H4 (cell line): Measurements from ENCODE around the gene VAMP5. TPM values are rescaled to one million over a fixed set of nuclear protein-coding genes. Genes with fewer than 3 reads are reported as not detected.
"Not testable (repeated sequence)": the region's sequence is repeated elsewhere in the genome, so short reads cannot be mapped to it uniquely, and the experiment has no call there.

Experiments
- DNase-seq: peaks from one replicate; pipeline ENCODE4 v3.0.0-alpha.2; 2015; ENCODE audit warnings: low spot score
- total RNA-seq: library from RNA; depleted of rRNA; stranded (reverse); fragments of >200 nt; shearing (Covaris generic); gene quantifications from 2 replicates; pipeline ENCODE4 v1.2.3, GENCODE V29; 2014; rRNA removed

VAMP5 gene
- total RNA-seq, result 0.77 and 1.8 TPM in 2 replicates

GRCh38 chr2:85584354-85584856, at the start of gene VAMP5:
Gene VAMP5 (plus strand): TSS chr2:85584431. CDS start chr2:85584491, 60 bp downstream.
- no peak for DNase-seq

DNA sequence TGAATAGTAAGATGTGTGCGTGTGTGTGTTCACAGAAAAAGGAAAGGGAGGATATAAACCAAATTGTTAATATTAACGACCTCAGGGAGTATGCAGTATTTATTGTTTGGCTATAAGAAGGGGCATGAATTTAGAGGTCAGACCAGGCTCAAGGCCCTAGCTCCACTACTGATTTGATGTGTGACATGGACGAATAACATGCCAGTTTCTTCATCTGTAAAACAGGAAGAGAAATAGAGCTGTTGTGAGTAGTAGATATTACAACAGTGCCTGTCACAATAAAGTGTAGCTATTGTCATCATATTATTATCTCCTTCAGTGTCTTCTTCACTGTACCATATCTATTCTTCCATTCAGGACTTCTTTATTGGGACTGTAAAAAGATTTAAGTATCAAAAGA, 49.4 kb upstream of the VAMP5 start:
- no peak for DNase-seq

GRCh38 chr2:85536479-85536878, 47.8 kb upstream of the VAMP5 start:
- peak; percentile 49 for DNase-seq

GRCh38 chr2:85537600-85538506, 46.4 kb upstream of the VAMP5 start:
- DNase-seq, result peak; percentile 39

DNA sequence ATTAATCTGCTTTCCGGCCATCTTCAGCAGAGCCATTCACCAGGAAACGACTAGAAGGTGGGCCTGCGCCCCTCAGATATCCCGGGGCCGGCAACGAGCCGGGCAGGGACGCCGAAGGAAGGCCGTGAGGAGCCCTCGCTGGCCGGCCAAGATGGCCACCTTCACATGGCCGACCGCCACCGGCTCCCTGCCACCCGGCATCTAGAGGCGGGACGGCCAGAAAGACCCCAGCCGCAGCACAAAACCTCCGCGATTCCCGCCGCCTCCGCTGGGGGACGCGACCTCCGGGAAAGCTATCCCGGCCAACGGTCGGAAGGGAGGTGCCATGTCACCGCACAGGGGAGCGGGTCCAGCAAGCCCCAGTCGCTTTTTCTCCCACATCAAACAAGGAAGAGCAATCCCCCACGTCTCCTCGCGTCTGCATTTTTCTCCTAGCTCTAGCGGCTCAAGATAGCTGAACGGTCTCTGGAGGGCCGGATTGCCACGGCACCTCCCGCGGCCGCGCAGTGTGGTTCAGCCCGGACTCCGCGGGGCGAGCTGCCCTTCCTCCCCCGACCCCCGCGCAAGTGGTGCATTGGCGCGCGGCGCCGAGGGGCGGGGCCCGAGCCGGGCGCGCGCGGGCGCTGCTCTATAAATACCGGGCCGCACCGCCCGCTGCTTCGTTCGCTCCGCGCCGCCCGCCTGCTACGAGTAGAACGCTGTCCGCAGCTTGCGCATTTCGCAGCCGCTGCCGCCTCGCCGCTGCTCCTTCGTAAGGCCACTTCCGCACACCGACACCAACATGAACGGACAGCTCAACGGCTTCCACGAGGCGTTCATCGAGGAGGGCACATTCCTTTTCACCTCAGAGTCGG, 45.5 kb upstream of the VAMP5 start, which contains the start of gene MAT2A:
MAT2A (plus strand) TSS at position 662 of the 854 bp plus-strand sequence; CDS start at position 782, 120 bp downstream.
- DNase-seq, result peak; percentile 90

DNA sequence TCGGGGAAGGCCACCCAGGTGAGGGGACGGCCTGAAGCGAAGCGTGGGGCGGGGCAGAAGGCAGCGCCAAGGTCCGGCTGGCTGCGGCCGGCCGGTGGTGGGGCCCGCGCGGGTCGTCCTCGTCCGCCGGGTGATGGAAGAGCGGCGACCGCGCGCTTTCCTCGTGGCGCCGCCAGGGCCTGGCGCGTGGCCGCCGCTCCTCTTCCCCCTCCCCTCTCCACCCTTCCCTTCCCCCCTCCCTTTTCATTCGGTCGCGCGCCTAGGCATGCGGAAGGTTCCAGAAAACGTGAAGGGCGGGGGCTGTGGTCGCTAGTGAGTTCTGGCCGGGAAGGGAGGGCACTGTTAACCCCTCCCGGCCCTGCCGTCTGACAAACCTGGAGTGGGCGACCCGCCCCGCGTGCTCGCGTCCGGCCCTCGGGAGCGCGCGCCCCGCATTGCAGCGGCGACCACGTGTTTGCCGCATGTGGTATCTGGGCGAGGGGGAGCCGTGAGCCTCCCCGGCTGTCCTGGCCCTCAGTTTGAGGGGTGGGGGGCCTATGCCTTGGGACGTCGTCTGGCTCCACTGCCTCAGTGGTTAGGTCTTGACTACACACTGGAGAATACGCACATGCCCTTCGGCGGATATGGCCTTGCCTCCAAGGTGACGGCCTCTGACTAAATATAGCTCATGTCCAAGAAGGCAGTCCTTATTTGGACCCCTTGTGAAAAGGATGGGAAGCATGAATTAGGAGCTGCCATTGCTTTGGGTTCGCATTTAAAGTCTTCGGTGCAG, 44.7 kb upstream of the VAMP5 start:
- DNase-seq, result peak; percentile 68

DNA sequence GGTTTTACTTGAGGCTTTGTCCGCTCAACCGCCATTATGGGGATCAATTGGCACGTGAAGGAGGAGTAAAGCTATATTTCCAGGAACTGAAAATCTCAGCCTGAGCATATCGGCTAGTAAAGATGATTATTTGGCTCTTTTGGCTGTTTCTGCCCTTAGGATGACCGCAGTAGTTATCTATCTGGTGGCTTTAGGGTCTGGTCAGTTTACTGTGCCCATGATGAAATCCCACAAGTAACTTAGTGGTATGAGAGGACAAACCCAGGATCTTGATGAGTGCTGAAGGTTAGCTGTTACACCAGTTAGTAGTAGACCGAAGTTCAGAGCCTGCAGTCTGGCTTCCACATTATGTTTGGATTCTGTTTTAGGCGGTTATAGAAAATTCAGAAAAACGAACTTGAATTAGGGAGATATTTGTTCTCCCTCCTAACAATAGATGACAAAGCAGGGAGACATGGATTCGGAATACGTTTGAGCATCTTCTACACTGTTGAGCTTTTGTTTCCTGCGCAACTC, 44.0 kb upstream of the VAMP5 start:
- no peak for DNase-seq

- DNase-seq, result no peak
These were observed 43.0 kb upstream of the VAMP5 start for GRCh38 chr2:85541262-85541661.

DNA sequence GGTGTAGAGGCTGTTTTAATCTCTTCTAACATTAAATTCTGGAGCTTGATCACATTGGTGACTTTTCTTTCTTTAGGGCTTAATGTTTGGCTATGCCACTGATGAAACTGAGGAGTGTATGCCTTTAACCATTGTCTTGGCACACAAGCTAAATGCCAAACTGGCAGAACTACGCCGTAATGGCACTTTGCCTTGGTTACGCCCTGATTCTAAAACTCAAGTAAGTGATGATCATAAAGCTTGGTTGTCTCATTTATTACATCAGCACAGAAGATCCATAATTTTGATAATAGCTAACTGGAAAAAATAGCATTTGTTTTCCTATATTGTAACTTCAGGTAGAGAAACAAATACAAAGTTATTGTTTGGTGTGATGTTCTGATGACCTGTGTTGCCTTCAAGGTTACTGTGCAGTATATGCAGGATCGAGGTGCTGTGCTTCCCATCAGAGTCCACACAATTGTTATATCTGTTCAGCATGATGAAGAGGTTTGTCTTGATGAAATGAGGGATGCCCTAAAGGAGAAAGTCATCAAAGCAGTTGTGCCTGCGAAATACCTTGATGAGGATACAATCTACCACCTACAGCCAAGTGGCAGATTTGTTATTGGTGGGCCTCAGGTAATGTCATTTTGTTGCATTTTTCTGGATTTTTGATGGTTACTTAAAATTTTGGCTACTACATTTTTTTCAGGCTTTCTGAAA, 42.3 kb upstream of the VAMP5 start:
- DNase-seq, result no peak

DNA sequence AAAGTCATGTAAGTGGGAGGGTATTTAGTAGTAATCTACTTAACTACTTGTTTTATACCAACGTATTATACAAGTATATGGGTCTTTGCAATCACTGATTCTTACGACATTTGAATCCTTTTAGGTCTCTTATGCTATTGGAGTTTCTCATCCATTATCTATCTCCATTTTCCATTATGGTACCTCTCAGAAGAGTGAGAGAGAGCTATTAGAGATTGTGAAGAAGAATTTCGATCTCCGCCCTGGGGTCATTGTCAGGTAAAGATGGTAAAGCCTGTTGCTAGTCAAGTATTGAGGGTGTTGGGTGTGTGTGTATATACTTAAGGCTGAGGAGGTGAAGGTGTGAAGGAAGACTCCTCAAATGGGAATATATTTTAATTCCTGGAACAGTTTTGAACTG, 41.5 kb upstream of the VAMP5 start:
- no peak for DNase-seq

DNA sequence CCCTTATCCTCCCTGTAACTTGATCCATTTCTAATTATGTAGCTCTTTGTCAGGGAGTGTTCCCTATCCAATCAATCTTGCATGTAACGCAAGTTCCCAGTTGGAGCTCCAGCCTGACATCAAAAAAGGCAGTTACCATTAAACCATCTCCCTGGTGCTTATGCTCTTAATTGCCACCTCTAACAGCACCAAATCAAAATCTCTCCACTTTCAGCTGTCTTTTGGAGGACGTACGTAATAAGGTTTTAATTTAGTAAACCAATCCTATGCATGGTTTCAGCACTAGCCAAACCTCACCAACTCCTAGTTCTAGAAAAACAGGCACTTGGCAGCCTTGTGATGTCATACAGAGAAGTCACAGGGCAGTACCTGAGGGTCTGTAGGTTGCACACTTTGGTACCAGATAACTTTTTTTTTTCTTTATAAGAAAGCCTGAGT, 40.0 kb upstream of the VAMP5 start:
- not testable (repeated sequence) for DNase-seq

- DNase-seq, result not testable (repeated sequence)
These were observed 39.1 kb upstream of the VAMP5 start for GRCh38 chr2:85544915-85545779.

DNA sequence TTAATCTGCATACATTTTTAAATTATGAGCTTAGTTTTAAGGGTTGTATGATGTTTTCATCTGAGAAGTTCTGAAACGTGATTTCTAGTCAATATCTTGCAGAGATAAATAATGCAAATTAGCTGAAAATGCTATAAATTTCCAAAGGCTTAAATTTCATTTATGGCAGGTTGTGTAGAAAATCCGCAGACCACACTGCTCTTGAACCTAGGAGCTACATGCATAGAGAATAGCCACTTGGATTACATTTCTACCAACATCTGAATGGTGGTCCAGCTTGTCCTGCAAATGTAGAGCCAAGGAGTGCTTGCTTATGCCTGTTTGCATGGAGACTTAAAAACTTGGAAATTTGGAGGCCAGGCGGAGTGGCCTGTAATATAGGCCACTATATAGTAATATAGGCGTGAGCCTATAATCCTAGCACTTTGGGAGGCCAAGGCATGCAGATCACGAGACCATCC, 38.4 kb upstream of the VAMP5 start:
- no peak for DNase-seq

DNA sequence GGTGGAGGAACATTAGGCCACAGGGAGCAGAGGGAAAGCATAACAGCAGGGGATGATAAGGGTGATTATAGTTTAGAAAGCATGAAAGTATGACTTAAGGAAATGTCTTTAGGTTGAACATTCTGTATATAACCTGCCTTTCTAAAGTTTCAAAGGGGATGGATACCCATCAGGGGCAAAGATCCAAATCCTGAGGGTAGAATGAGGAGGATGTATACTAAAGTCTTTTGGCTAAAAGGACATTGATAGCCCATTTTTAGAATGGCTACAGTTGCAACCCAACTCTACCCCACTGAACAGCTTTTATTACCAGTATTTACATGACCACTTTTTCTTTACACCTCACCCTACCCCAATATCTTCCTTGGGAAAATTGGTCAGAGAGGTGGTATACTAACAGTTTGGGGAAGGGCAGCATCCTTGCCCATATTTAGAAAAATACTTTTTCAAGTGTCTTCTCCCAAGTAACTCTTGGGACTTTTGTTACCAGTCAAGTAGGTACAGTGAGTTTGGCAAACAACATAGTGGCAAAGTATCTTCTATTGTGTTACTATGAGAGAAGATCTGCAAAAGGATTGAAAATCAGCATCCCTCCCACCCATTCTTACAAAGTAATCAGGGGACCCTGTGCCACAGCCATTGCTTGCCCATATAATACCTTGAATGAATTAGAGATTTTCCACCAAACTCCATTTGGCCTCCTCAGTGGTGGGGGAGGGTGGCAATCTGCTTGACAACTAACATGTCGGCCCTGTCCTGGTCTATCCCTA, 37.0 kb upstream of the VAMP5 start:
- DNase-seq, result no peak

DNA sequence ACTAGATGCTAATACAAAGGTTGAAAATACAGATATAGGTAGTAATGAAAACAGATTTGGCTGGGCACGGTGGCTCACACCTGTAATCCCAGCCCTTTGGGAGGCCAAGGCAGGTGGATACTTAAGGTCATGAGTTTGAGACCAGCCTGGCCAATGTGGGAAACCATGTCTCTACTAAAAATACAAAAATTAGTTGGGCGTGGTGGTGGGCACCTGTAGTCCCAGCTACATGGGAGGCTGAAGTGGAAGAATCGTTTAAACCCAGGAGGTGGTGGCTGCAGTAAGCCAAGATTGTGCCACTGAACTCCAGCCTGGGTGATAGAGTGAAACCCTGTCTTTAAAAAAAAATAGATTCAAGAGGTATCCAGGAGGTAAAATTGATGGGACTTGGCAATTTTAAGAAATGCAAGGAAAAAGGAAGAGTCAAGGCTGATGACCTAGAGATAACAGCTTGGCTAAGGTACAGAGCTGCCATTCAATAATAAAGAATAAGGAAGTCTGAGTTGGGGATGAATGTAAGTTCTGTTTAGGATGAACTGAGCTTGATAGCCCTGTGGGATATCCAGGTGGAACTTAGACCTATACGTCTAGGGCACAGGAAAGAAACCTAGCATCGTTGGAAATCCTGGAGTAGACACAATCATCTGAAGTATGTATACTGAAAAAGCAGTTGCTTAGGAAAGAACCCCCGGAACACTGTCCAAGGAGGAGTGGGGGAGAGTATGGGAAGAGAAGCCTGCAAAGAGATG, 36.2 kb upstream of the VAMP5 start:
- no peak for DNase-seq

- no peak for DNase-seq
These were observed 35.7 kb upstream of the VAMP5 start for GRCh38 chr2:85548608-85548900.

DNA sequence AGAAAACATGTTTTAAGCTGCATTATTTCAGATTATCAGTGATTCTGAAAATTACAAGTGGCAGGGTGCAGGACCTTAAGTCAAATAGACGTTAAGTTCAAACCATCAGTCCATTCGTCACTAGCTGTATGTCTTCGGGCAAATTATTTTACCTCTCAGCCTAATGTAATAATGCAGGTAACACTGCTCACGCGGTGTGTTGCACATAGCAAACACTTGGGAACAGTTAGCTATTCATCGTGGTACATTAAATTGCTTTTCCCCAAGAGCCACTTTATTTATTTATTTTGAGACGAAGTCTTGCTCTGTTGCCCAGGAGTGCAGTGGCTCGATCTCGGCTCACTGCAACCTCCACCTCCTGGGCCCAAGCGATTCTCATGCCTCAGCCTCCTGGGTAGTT, 35.1 kb upstream of the VAMP5 start:
- DNase-seq, result no peak

GRCh38 chr2:85549826-85550225, 34.4 kb upstream of the VAMP5 start:
- DNase-seq, result no peak
